HepG2 (cell line): Measurements from ENCODE around the gene TRAPPC10. TPM values are rescaled to one million over a fixed set of nuclear protein-coding genes. Genes with fewer than 3 reads are reported as not detected.

Experiments
- ARNT2 ChIP-seq: sonication (generic); formaldehyde crosslinking; IDR thresholded peaks from 2 replicates; pipeline ENCODE4 v1.8.0; 2022; ENCODE audit warnings: mild to moderate bottlenecking, low read depth, missing genetic modification reagents, moderate library complexity
- ASH2L ChIP-seq: fragments of 300-600, 200-600 bp; sonication (generic); IDR thresholded peaks from 2 replicates; pipeline ENCODE4 v1.7.0; 2017; ENCODE audit warnings: low read depth, mild to moderate bottlenecking, moderate library complexity, mixed read lengths, low read length; ENCODE audit not compliant: insufficient read length
- DNMT3B ChIP-seq: conservative IDR thresholded peaks from 2 replicates; pipeline ENCODE4 v1.6.1; 2016; ENCODE audit warnings: missing biosample characterization, control low read depth
- ELF4 ChIP-seq: sonication (generic); formaldehyde crosslinking; IDR thresholded peaks from 2 replicates; pipeline ENCODE4 v1.5.0; 2020; ENCODE audit warnings: missing genetic modification reagents, mild to moderate bottlenecking, moderate library complexity, borderline replicate concordance
- FOSL2 ChIP-seq: sonication (generic); formaldehyde crosslinking; IDR thresholded peaks from 2 replicates; pipeline ENCODE4 v1.4.0; 2020; ENCODE audit warnings: missing genetic modification reagents
- HNRNPLL ChIP-seq: fragments of 200-400 bp; formaldehyde crosslinking; IDR thresholded peaks from 2 replicates; pipeline ENCODE4 v1.6.1; 2017; ENCODE audit warnings: mild to moderate bottlenecking, low read depth, low read length; ENCODE audit not compliant: poor library complexity, severe bottlenecking
- KDM4B ChIP-seq: sonication (generic); formaldehyde crosslinking; IDR thresholded peaks from 2 replicates; pipeline ENCODE4 v1.4.0; 2020; ENCODE audit warnings: missing genetic modification reagents
- KDM5B ChIP-seq: sonication (generic); formaldehyde crosslinking; IDR thresholded peaks from 2 replicates; pipeline ENCODE4 v1.4.0; 2020; ENCODE audit warnings: missing genetic modification reagents, mild to moderate bottlenecking, borderline replicate concordance
- MAF1 ChIP-seq: sonication (generic); formaldehyde crosslinking; IDR thresholded peaks from 2 replicates; pipeline ENCODE4 v1.5.0; 2020; ENCODE audit warnings: missing genetic modification reagents, borderline replicate concordance
- MED13 ChIP-seq: sonication (generic); formaldehyde crosslinking; IDR thresholded peaks from 2 replicates; pipeline ENCODE4 v1.5.0; 2020; ENCODE audit warnings: missing genetic modification reagents
- NR2F1 ChIP-seq, 2 experiments: fragments of 450-650 bp in 1 of 2; formaldehyde crosslinking in 1 of 2; IDR thresholded peaks; 2 replicates each; pipeline versions ENCODE4 v1.5.0 to v1.6.1; 2016 to 2020; ENCODE audit warnings: mild to moderate bottlenecking in 1 of 2, missing compliant biosample characterization in 1 of 2, missing genetic modification reagents in 1 of 2, moderate library complexity in 1 of 2
- PPARG ChIP-seq: conservative IDR thresholded peaks from 2 replicates; pipeline ENCODE4 v1.6.1; 2016; ENCODE audit warnings: missing biosample characterization, missing genetic modification reagents
- PRMT3 ChIP-seq: sonication (generic); formaldehyde crosslinking; IDR thresholded peaks from 2 replicates; pipeline ENCODE4 v1.8.1; 2022; ENCODE audit warnings: low read depth, mild to moderate bottlenecking, moderate library complexity, missing genetic modification reagents, borderline replicate concordance
- RBM39 ChIP-seq: fragments of 200-400 bp; formaldehyde crosslinking; IDR thresholded peaks from one replicate; pipeline ENCODE4 v1.6.1; 2018; ENCODE audit warnings: antibody characterized with exemption, mild to moderate bottlenecking, low read depth, low read length; ENCODE audit not compliant: poor library complexity, severe bottlenecking
- SAP130 ChIP-seq: IDR thresholded peaks from 2 replicates; pipeline ENCODE4 v1.6.1; 2016; ENCODE audit warnings: low read depth
- SMYD3 ChIP-seq: sonication (generic); formaldehyde crosslinking; IDR thresholded peaks from 2 replicates; pipeline ENCODE4 v1.8.1; 2023; ENCODE audit warnings: mild to moderate bottlenecking, missing genetic modification reagents
- ZBTB7B ChIP-seq: sonication (generic); formaldehyde crosslinking; IDR thresholded peaks from 2 replicates; pipeline ENCODE4 v1.4.0; 2020; ENCODE audit warnings: missing genetic modification reagents
- ZMYM3 ChIP-seq: sonication (generic); formaldehyde crosslinking; IDR thresholded peaks from 2 replicates; pipeline ENCODE4 v1.5.1; 2020; ENCODE audit warnings: mild to moderate bottlenecking, missing genetic modification reagents
- ZNF616 ChIP-seq: sonication (generic); formaldehyde crosslinking; IDR thresholded peaks from 2 replicates; pipeline ENCODE4 v1.5.0; 2020; ENCODE audit warnings: low read depth, mild to moderate bottlenecking, missing genetic modification reagents
- ZNF790 ChIP-seq: sonication (generic); formaldehyde crosslinking; IDR thresholded peaks from 2 replicates; pipeline ENCODE4 v1.8.0; 2022; ENCODE audit warnings: missing genetic modification reagents, mild to moderate bottlenecking, borderline replicate concordance
- ZNF879 ChIP-seq: sonication (generic); formaldehyde crosslinking; IDR thresholded peaks from 2 replicates; pipeline ENCODE4 v1.8.1; 2023; ENCODE audit warnings: missing genetic modification reagents
- polyA plus RNA-seq, 8 experiments: library from polyadenylated mRNA; depleted of rRNA in 3 of 8; stranded (reverse) in 7 of 8; unstranded in 1 of 8; fragments of >200 nt; fragmentation: Illumina TruSeq in 4 of 8; extraction: Trizol in 4 of 8; gene quantifications; 2 replicates each; pipeline versions ENCODE4 v1.2.1 to v1.2.3, GENCODE V29; 2011 to 2016; ENCODE audit warnings: low read depth in 4 of 8, missing spikeins in 1 of 8, mixed read lengths in 1 of 8; ENCODE audit not compliant: insufficient read depth in 1 of 8
- total RNA-seq, 5 experiments: library from RNA; depleted of rRNA; stranded (reverse); fragments of >200 nt; fragmentation: Illumina TruSeq; extraction: Trizol; gene quantifications; 2 replicates each; pipeline ENCODE4 v1.2.3, GENCODE V29; 2016; ENCODE audit warnings: low read depth in 1 of 5
- TF ChIP-seq, protein P1 (sequence below): IDR thresholded peaks from 2 replicates; pipeline ENCODE4 v1.6.1; 2012; ENCODE audit warnings: inconsistent platforms
- TF ChIP-seq, protein P2 (sequence below): IDR thresholded peaks from 2 replicates; pipeline ENCODE4 v1.6.1; 2016; ENCODE audit warnings: low read depth, missing genetic modification reagents, missing compliant biosample characterization
- TF ChIP-seq, protein P3 (sequence below): sonication (generic); formaldehyde crosslinking; IDR thresholded peaks from 2 replicates; pipeline ENCODE4 v1.4.0; 2020; ENCODE audit warnings: missing genetic modification reagents

The TRAPPC10 gene
- total and polyA plus RNA-seq, 2 of the 13 experiments (the other 11 are each of a cell fraction or from before 2014, with no cell fraction given), result 10.6 to 16.5 TPM

DNA sequence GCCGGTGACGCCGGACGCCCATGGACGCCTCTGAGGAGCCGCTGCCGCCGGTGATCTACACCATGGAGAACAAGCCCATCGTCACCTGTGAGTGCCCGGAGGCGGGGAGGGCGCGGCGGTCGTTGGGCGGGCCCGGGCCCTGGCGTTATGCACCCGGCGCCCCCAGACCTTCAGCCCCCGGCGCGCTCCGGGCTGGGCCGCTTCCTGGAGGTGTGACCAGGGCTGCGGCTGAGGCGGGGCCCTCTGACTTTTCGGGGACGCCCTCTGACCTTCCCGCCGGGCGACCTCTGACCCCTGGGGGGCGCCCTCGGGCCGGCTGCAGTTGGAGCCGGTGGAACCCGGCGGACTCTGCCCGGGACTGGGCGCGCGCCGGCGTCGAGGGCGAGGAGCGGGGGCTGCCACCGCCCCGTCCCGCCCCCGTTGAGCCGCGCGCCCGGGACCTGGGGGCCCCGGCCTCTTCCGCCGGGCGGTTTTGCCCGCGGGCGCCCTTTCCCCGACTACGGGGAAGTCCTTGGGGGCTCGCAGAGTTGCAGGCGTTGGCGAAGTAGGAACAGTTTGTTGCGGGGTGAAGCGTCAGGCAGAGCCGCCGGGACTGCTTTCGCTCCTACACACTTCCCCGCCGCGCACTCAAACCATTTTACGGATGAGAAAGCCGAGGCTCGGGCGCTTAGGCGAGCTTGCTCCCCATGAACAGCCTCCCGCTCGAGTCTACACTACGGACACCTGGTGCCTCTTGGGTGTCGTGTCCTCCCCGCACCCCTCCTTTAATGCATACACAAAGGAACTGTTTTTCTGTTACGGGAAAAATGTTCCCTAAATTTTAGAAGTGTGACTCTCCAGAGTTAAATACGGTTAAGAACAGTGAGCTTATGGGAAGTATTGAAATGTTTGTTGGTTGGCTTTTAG lies 618 bp downstream of the TRAPPC10 start (continued):
- no peak for TF ChIP-seq ELF4
- peak; percentile 71 for TF ChIP-seq ASH2L
- no peak for TF ChIP-seq HNRNPLL
- peak; percentile 83 to 96; a peak in 3 of 4 replicates for TF ChIP-seq NR2F1 (CRISPR knock-in tag; IDR thresholded peaks at IDR 0.05)
- no peak for TF ChIP-seq MAF1 (CRISPR knock-in tag)
- TF ChIP-seq PPARG (CRISPR knock-in tag), result peak; percentile 17; the same call in 1 of the 2 replicates
- peak; percentile 61 for TF ChIP-seq RBM39
- no peak for TF ChIP-seq ARNT2 (CRISPR knock-in tag)
- TF ChIP-seq, protein P1, sequence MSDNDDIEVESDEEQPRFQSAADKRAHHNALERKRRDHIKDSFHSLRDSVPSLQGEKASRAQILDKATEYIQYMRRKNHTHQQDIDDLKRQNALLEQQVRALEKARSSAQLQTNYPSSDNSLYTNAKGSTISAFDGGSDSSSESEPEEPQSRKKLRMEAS, result no peak; the same call in 1 of the 2 replicates
- TF ChIP-seq ZNF879 (CRISPR knock-in tag), result no peak
- no peak for TF ChIP-seq ZNF790 (CRISPR knock-in tag)
- TF ChIP-seq KDM4B (CRISPR knock-in tag), result no peak
- TF ChIP-seq KDM5B, result peak; percentile 1; the same call in 1 of the 2 replicates
- no peak for TF ChIP-seq DNMT3B (CRISPR knock-in tag)
- peak; percentile 4; the same call in 1 of the 2 replicates for TF ChIP-seq SAP130 (CRISPR knock-in tag)
- no peak for TF ChIP-seq PRMT3 (CRISPR knock-in tag)
- TF ChIP-seq, protein P2, sequence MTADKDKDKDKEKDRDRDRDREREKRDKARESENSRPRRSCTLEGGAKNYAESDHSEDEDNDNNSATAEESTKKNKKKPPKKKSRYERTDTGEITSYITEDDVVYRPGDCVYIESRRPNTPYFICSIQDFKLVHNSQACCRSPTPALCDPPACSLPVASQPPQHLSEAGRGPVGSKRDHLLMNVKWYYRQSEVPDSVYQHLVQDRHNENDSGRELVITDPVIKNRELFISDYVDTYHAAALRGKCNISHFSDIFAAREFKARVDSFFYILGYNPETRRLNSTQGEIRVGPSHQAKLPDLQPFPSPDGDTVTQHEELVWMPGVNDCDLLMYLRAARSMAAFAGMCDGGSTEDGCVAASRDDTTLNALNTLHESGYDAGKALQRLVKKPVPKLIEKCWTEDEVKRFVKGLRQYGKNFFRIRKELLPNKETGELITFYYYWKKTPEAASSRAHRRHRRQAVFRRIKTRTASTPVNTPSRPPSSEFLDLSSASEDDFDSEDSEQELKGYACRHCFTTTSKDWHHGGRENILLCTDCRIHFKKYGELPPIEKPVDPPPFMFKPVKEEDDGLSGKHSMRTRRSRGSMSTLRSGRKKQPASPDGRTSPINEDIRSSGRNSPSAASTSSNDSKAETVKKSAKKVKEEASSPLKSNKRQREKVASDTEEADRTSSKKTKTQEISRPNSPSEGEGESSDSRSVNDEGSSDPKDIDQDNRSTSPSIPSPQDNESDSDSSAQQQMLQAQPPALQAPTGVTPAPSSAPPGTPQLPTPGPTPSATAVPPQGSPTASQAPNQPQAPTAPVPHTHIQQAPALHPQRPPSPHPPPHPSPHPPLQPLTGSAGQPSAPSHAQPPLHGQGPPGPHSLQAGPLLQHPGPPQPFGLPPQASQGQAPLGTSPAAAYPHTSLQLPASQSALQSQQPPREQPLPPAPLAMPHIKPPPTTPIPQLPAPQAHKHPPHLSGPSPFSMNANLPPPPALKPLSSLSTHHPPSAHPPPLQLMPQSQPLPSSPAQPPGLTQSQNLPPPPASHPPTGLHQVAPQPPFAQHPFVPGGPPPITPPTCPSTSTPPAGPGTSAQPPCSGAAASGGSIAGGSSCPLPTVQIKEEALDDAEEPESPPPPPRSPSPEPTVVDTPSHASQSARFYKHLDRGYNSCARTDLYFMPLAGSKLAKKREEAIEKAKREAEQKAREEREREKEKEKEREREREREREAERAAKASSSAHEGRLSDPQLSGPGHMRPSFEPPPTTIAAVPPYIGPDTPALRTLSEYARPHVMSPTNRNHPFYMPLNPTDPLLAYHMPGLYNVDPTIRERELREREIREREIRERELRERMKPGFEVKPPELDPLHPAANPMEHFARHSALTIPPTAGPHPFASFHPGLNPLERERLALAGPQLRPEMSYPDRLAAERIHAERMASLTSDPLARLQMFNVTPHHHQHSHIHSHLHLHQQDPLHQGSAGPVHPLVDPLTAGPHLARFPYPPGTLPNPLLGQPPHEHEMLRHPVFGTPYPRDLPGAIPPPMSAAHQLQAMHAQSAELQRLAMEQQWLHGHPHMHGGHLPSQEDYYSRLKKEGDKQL (CRISPR knock-in tag), result no peak
- no peak for TF ChIP-seq SMYD3 (CRISPR knock-in tag)
- no peak for TF ChIP-seq FOSL2 (CRISPR knock-in tag)
- TF ChIP-seq ZMYM3 (CRISPR knock-in tag), result peak; percentile 54
- TF ChIP-seq MED13, result no peak
- no peak for TF ChIP-seq ZNF616
- peak; percentile 52 for TF ChIP-seq ZBTB7B (CRISPR knock-in tag)
- TF ChIP-seq, protein P3, sequence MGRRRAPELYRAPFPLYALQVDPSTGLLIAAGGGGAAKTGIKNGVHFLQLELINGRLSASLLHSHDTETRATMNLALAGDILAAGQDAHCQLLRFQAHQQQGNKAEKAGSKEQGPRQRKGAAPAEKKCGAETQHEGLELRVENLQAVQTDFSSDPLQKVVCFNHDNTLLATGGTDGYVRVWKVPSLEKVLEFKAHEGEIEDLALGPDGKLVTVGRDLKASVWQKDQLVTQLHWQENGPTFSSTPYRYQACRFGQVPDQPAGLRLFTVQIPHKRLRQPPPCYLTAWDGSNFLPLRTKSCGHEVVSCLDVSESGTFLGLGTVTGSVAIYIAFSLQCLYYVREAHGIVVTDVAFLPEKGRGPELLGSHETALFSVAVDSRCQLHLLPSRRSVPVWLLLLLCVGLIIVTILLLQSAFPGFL (CRISPR knock-in tag), result no peak
